Common myeloid progenitor, CD34-positive (primary cell): Measurements from ENCODE around the gene HOXD10.

Experiments
- CTCF ChIA-PET: fragments of 350-600 bp; sonication (Branson Sonifier 250); formaldehyde crosslinking; loops from one replicate; lab custom pipeline; 2021; ENCODE audit warnings: antibody characterized with exemption; lab: Charles Lee
- POLR2A ChIA-PET: fragments of 350-600 bp; sonication (Branson Sonifier 250); formaldehyde crosslinking; loops from one replicate; lab custom pipeline; 2021; ENCODE audit warnings: antibody characterized with exemption; lab: Charles Lee
- DNase-seq, 3 donors: peaks; one replicate each; pipeline versions ENCODE4 v3.0.0 to v3.0.0-alpha.2; 2013
- H3K27ac ChIP-seq, 2 experiments: 1 replicate in 1 of 2; 2 replicates in 1 of 2; pipeline ENCODE4 v1.7.0; 2013; ENCODE audit warnings: inconsistent platforms in 2 of 2, low read length in 2 of 2, mild to moderate bottlenecking in 2 of 2, low read depth in 1 of 2, moderate library complexity in 1 of 2; ENCODE audit not compliant: severe bottlenecking in 2 of 2, insufficient read depth in 1 of 2, poor library complexity in 1 of 2
- H3K27me3 ChIP-seq, 5 experiments: replicated peaks in 2 of 5; 1 replicate in 3 of 5; 2 replicates in 2 of 5; pipeline versions ENCODE4 v1.6.1 to v1.7.0; 2013; ENCODE audit warnings: low read length in 4 of 5, mild to moderate bottlenecking in 2 of 5, moderate library complexity in 2 of 5, inconsistent platforms in 1 of 5; ENCODE audit not compliant: insufficient read depth in 5 of 5, control insufficient read depth in 4 of 5
- H3K36me3 ChIP-seq, 4 experiments: 1 replicate in 2 of 4; 2 replicates in 2 of 4; pipeline versions ENCODE4 v1.6.1 to v1.7.0; 2013; ENCODE audit warnings: low read length in 3 of 4, control low read depth in 1 of 4, mild to moderate bottlenecking in 1 of 4; ENCODE audit not compliant: control insufficient read depth in 4 of 4, insufficient read depth in 4 of 4
- H3K4me1 ChIP-seq, 4 experiments: 1 replicate in 3 of 4; 2 replicates in 1 of 4; pipeline versions ENCODE4 v1.6.1 to v1.7.1; 2013; ENCODE audit warnings: low read length in 3 of 4, mild to moderate bottlenecking in 3 of 4, control low read depth in 1 of 4, inconsistent platforms in 1 of 4, moderate library complexity in 1 of 4; ENCODE audit not compliant: control insufficient read depth in 4 of 4, insufficient read depth in 4 of 4; ENCODE audit errors: control extremely low read depth in 1 of 4
- H3K4me3 ChIP-seq, 7 experiments: 1 replicate in 4 of 7; 2 replicates in 3 of 7; pipeline versions ENCODE4 v1.5.1 to v1.7.0; 2013; ENCODE audit warnings: mild to moderate bottlenecking in 7 of 7, low read length in 6 of 7, moderate library complexity in 6 of 7, inconsistent platforms in 2 of 7, low read depth in 2 of 7, control low read depth in 1 of 7; ENCODE audit not compliant: insufficient read depth in 4 of 7, control insufficient read depth in 1 of 7; ENCODE audit errors: extremely low read depth in 1 of 7
- H3K9me3 ChIP-seq, 5 experiments: 1 replicate in 4 of 5; 2 replicates in 1 of 5; pipeline versions ENCODE4 v1.6.1 to v1.7.1; 2013; ENCODE audit warnings: low read length in 4 of 5, mild to moderate bottlenecking in 2 of 5, inconsistent platforms in 1 of 5, low read depth in 1 of 5, moderate library complexity in 1 of 5; ENCODE audit not compliant: control insufficient read depth in 4 of 5, insufficient read depth in 2 of 5; ENCODE audit errors: control extremely low read depth in 1 of 5
- WGBS: methylation state at CpG from one replicate; pipeline ENCODE4 v1.1.5; 2013; ENCODE audit not compliant: insufficient coverage; 5-methylcytosine and 5-hydroxymethylcytosine counted together

Gene HOXD10

DNA sequence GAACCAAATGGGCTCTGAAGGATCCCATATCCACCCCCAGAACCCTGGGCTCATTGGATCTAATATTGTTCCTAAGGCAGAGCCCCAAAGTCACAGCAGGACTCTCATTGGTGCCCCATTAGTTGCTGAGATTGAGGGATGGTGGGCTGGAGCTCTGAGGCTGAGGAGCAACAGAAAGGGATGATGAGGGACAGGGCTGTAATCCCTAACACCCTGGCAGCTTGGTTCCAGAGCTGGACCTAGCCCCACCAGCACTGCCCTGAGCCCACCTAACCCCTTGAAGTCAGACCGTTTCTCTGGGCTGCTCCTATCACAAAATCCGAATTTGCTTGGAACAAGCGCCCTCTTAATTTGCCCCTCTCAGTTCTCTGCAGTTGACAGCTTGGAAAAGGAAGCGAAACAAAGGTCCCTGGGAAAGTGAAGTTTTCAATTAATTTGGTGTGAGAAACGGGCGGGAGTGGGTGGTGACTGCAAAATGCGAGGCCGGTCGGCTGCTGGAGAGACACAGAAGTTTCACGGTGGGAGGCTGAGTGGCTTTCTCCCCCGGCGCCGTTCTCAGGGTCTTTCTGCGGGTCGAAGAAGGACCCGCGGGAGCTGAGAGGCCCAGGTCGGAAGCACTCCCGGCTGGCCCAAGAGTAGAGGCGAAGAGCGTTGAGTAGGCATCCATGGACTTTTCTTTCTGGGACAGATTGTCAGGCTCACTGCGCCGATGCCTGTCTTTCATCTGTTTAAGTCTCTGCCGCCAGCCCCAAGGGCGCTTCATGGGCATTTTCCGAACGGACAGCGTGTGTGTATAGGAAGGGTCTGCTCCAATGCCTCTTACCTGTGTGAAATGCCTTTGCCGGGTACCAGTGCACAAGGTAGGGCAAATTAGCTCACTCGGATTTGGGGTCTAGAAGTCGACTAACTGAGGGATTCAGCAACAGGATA is 25.0 kb upstream of the HOXD10 start:
- Histone ChIP-seq H3K4me1 (peaks cover 3 to 18% (median 11%) of the 10 kb centered on the region in 4 experiments), H3K27me3 (peaks cover 38 to 99% (median 69%) of the 10 kb centered on the region in 5 experiments), H3K36me3 (no peaks in the 10 kb centered on the region), H3K27ac (no peak overlapping the region), H3K9me3 (peaks cover 0 to 10% (median 0%) of the 10 kb centered on the region in 5 experiments), H3K4me3 (no peak overlapping the region)
- CTCF ChIA-PET = interaction anchor here (0.9 to 1.4 kb wide), 4 partner anchors 10 to 42 kb away, joined by 3 to 4 read pairs (median 3); no protein-coding TSS in a partner anchor
- DNase-seq = no peak
- 5% methylated on average over 31 of the region's 31 CpGs for WGBS
- POLR2A ChIA-PET = interaction anchor here (0.6 kb wide), 1 partner anchor 25 kb away, joined by 3 read pairs; no protein-coding TSS in a partner anchor

DNA sequence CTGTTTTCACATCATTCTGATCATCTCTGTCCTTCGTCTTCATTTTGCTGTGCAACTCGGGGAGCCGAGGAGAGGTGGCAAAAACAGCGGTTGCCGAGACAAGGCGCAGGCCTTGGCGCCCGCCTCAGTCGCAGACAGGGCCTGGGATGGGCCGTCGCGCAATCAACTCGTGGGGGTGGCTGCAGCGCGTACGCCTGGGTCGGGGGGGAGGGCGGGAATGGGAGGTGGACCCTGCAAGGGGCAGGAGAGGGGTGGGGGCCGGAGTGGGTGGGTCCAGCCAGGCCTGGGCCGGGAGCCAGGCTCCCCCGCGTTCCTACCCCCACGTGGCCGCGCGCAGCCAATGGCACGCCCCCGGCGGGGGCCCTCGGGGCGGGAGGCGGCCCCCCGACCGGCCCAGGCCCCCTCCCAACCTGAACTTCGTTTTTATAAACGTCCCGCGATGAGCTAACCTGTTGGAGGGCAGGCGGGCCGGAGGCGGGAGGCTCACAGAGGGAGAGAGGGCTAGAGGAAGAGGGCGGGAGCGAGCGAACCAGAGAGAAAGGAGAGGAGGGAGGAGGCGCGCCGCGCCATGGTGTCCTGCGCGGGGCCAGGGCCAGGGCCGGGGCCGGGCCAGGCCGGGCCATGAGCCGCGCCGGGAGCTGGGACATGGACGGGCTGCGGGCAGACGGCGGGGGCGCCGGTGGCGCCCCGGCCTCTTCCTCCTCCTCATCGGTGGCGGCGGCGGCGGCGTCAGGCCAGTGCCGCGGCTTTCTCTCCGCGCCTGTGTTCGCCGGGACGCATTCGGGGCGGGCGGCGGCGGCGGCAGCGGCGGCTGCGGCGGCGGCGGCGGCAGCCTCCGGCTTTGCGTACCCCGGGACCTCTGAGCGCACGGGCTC is 24.1 kb upstream of the HOXD10 start, which contains the start of gene HOXD13:
Gene HOXD13 (plus strand): TSS at position 452 of the 875 bp plus-strand sequence. CDS start 170 bp downstream, at position 622.
- peaks cover 35 to 99% (median 71%) of the 10 kb centered on the region in 5 experiments for H3K27me3 ChIP-seq
- no peaks in the 10 kb centered on the region for H3K36me3 ChIP-seq
- POLR2A ChIA-PET = no interaction called here
- CTCF ChIA-PET = interaction anchor here (1.2 to 1.4 kb wide), 2 partner anchors 39 to 41 kb away, joined by 3 to 4 read pairs; no protein-coding TSS in a partner anchor
- WGBS = 1% methylated on average over 41 of the region's 95 CpGs
- peaks cover 7 to 27% (median 21%) of the 10 kb centered on the region in 4 experiments for H3K4me1 ChIP-seq
- H3K4me3 ChIP-seq = peak within 1 kb of the TSS in 2 of 7 experiments; percentile 17 to 36
- peaks cover 0 to 10% (median 0%) of the 10 kb centered on the region in 5 experiments for H3K9me3 ChIP-seq
- no peak within 1 kb of the TSS for H3K27ac ChIP-seq
- DNase-seq = no peak

DNA sequence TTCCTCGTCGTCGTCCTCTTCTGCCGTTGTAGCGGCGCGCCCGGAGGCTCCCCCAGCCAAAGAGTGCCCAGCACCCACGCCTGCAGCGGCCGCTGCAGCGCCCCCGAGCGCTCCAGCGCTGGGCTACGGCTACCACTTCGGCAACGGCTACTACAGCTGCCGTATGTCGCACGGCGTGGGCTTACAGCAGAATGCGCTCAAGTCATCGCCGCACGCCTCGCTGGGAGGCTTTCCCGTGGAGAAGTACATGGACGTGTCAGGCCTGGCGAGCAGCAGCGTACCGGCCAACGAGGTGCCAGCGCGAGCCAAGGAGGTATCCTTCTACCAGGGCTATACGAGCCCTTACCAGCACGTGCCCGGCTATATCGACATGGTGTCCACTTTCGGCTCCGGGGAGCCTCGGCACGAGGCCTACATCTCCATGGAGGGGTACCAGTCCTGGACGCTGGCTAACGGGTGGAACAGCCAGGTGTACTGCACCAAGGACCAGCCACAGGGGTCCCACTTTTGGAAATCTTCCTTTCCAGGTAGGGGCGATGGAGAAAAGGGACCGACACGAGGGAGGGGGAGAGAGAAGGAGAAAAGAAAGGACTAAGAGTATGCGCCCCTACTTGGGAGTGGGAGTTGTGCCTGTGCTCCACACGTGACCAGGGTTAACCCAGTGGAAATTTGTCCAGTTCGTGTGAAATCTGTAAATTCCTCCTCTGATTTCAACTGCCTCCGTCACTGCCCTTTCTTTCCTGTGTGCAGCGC is 23.3 kb upstream of the HOXD10 start:
- Histone ChIP-seq H3K9me3 (peaks cover 0 to 10% (median 0%) of the 10 kb centered on the region in 5 experiments), H3K4me3 (peak overlapping the region in 2 of 7 experiments; percentile 17 to 36), H3K27ac (no peak overlapping the region), H3K4me1 (peaks cover 7 to 23% (median 19%) of the 10 kb centered on the region in 4 experiments), H3K36me3 (no peaks in the 10 kb centered on the region), H3K27me3 (peaks cover 32 to 99% (median 72%) of the 10 kb centered on the region in 5 experiments)
- ChIA-PET CTCF (interaction anchor here (1.2 to 3.2 kb wide), 5 partner anchors 8 to 68 kb away, joined by 3 to 17 read pairs (median 4); no protein-coding TSS in a partner anchor), POLR2A (no interaction called here)
- DNase-seq = peak in 1 of 3 donors; percentile 54
- 5% methylated on average over 51 of the region's 53 CpGs for WGBS

DNA sequence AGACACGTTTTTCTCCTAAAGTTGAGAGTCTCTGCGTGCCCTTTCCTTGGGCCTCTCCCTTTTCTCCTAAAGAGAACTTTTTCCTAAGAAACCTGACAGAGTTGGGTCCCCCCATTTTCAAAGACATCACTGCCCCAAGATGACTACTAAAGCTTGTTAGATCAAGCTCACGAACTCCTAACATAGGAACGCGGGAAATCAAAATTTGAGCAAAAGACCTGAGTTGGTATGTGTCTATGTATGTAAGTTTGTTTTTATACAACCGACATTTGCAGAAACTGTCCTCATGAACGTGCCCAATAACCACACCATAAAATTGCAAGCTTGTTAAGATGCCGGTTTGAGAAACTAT is 22.7 kb upstream of the HOXD10 start:
- DNase-seq = no peak
- Histone ChIP-seq H3K36me3 (no peaks in the 10 kb centered on the region), H3K4me3 (no peak overlapping the region), H3K27ac (no peak overlapping the region), H3K27me3 (peaks cover 29 to 99% (median 71%) of the 10 kb centered on the region in 5 experiments), H3K4me1 (peaks cover 7 to 23% (median 18%) of the 10 kb centered on the region in 4 experiments), H3K9me3 (peaks cover 0 to 10% (median 0%) of the 10 kb centered on the region in 5 experiments)
- CTCF ChIA-PET = interaction anchor here (0.8 to 3.2 kb wide), 6 partner anchors 9 to 68 kb away, joined by 3 to 17 read pairs (median 4); no protein-coding TSS in a partner anchor
- POLR2A ChIA-PET = no interaction called here
- WGBS = 21% methylated on average over 2 of the region's 8 CpGs

DNA sequence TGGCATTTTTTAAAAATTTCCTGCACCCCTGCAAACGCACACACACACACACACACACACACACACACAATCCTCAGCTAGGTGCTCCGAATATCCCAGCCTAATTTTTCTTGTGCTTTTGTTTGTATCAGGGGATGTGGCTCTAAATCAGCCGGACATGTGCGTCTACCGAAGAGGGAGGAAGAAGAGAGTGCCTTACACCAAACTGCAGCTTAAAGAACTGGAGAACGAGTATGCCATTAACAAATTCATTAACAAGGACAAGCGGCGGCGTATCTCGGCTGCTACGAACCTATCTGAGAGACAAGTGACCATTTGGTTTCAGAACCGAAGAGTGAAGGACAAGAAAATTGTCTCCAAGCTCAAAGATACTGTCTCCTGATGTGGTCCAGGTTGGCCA is 22.2 kb upstream of the HOXD10 start:
- peaks cover 24 to 99% (median 70%) of the 10 kb centered on the region in 5 experiments for H3K27me3 ChIP-seq
- POLR2A ChIA-PET = no interaction called here
- 9% methylated on average over 7 of the region's 12 CpGs for WGBS
- no peaks in the 10 kb centered on the region for H3K36me3 ChIP-seq
- H3K4me1 ChIP-seq = peaks cover 7 to 23% (median 18%) of the 10 kb centered on the region in 4 experiments
- DNase-seq = no peak
- CTCF ChIA-PET = interaction anchor here (0.8 to 4.9 kb wide), 8 partner anchors 9 to 67 kb away, joined by 3 to 27 read pairs (median 5); no protein-coding TSS in a partner anchor
- H3K4me3 ChIP-seq = no peak overlapping the region
- H3K27ac ChIP-seq = no peak overlapping the region
- peaks cover 0 to 10% (median 0%) of the 10 kb centered on the region in 5 experiments for H3K9me3 ChIP-seq

DNA sequence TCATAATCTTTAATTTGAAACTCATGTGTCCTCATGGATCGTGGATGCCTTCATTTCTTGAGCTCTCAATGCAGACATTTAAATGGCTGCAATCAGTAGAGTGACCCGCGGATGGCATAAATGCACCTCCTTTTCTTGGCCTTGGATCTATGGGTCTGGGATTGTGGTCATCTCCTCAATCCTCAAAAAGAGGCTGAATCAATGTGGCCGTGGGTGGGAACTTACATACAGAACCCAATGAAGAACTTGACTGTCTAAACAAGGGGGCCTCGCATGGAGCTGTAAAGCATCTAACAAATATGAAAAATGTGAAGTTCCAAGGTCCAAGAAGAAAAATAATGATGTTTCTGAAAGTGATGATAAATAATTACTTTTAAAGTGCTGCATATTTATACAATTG is 21.2 kb upstream of the HOXD10 start:
- Histone ChIP-seq H3K27ac (no peak overlapping the region), H3K27me3 (peaks cover 22 to 99% (median 73%) of the 10 kb centered on the region in 5 experiments), H3K4me3 (no peak overlapping the region), H3K36me3 (no peaks in the 10 kb centered on the region), H3K9me3 (peaks cover 0 to 10% (median 0%) of the 10 kb centered on the region in 5 experiments), H3K4me1 (peaks cover 7 to 23% (median 19%) of the 10 kb centered on the region in 4 experiments)
- no peak for DNase-seq
- CTCF ChIA-PET = interaction anchor here (0.8 to 4.9 kb wide), 8 partner anchors 7 to 729 kb away, joined by 3 to 27 read pairs (median 6); no protein-coding TSS in a partner anchor
- WGBS = 15% methylated on average over 3 of the region's 5 CpGs
- POLR2A ChIA-PET = interaction anchor here (0.8 kb wide), 1 partner anchor 20 kb away, joined by 3 read pairs; no protein-coding TSS in a partner anchor
